GM12878 (cell line): Measurements from ENCODE around the gene ADGRD1. TPM values are rescaled to one million over a fixed set of nuclear protein-coding genes. Genes with fewer than 3 reads are reported as not detected.
A peak's percentile ranks its signal among the peaks of the same experiment; 100 is the strongest.

Source experiments
- ATAC-seq: fragments of 200-7000 bp; cut with Tn5 transposase; 3 replicates; pipeline ENCODE4 v1.9.1; 2020; ENCODE audit warnings: mild to moderate bottlenecking, moderate library complexity
- BruUV-seq: library from RNA; stranded (reverse); fragments of 400-500 nt; replicated peaks from 2 replicates; lab custom pipeline; 2021; lab: Mats Ljungman, UMichigan
- CTCF ChIA-PET: fragments of 300-600 bp; sonication (Branson Sonifier 250); formaldehyde crosslinking; extraction: SDS; loops from one replicate; lab custom pipeline; 2021; ENCODE audit warnings: inconsistent platforms; lab: Yijun Ruan, JAX
- POLR2A ChIA-PET: fragments of 350-600 bp; formaldehyde crosslinking; extraction: SDS; loops from one replicate; lab custom pipeline; 2021; ENCODE audit warnings: inconsistent platforms; lab: Charles Lee
- RAD21 ChIA-PET: fragments of 300-600 bp; sonication (Branson Sonifier 250); formaldehyde crosslinking; loops from one replicate; lab custom pipeline; 2023; ENCODE audit warnings: antibody characterized with exemption; ENCODE audit not compliant: unreplicated experiment; lab: Charles Lee
- SMC1A ChIA-PET: fragments of 300-600 bp; sonication (Branson Sonifier 250); formaldehyde crosslinking; loops from one replicate; lab custom pipeline; 2023; ENCODE audit not compliant: unreplicated experiment, uncharacterized antibody; lab: Charles Lee
- DNase-seq: peaks from one replicate; pipeline ENCODE4 v3.0.0-alpha.2; 2011; ENCODE audit warnings: low read depth, low spot score
- FAIRE-seq: peaks from 3 replicates; lab custom pipeline; 2011; peaks lifted over from hg19 to GRCh38; lab: Jason Lieb, UNC
- H2AFZ ChIP-seq: 2 replicates; pipeline ENCODE4 v1.6.0; 2011; ENCODE audit warnings: low read depth, low read length, control low read depth; ENCODE audit not compliant: control insufficient read depth
- H3K27ac ChIP-seq: 2 replicates; pipeline ENCODE4 v1.5.1; 2011; ENCODE audit warnings: control low read depth; ENCODE audit not compliant: control insufficient read depth, insufficient read depth
- H3K27me3 ChIP-seq, 2 experiments: replicated peaks in 1 of 2; 2 replicates each; pipeline versions ENCODE4 v1.6.0 to v1.6.1; 2011; ENCODE audit warnings: low read length in 1 of 2; ENCODE audit not compliant: control insufficient read depth in 2 of 2, insufficient read depth in 2 of 2
- H3K36me3 ChIP-seq, 2 experiments: 2 replicates each; pipeline ENCODE4 v1.5.1; 2011; ENCODE audit warnings: low read length in 1 of 2; ENCODE audit not compliant: control insufficient read depth in 2 of 2, insufficient read depth in 2 of 2
- H3K4me1 ChIP-seq: 2 replicates; pipeline ENCODE4 v1.6.1; 2011; ENCODE audit warnings: mild to moderate bottlenecking, low read length, moderate library complexity, mixed read lengths; ENCODE audit not compliant: control insufficient read depth, insufficient read depth
- H3K4me2 ChIP-seq: 2 replicates; pipeline ENCODE4 v1.6.0; 2011; ENCODE audit warnings: control low read depth; ENCODE audit not compliant: control insufficient read depth, insufficient read depth
- H3K4me3 ChIP-seq: fragments of 200-600 bp; sonication (generic); 2 replicates; pipeline ENCODE4 v1.5.1; 2016
- H3K79me2 ChIP-seq: 2 replicates; pipeline ENCODE4 v1.6.0; 2011; ENCODE audit warnings: low read length; ENCODE audit not compliant: control insufficient read depth, insufficient read depth
- H3K9ac ChIP-seq: 2 replicates; pipeline ENCODE4 v1.8.0; 2011; ENCODE audit warnings: low read length, control low read depth, mixed read lengths; ENCODE audit not compliant: control insufficient read depth, insufficient read depth
- H3K9me3 ChIP-seq: replicated peaks from 3 replicates; pipeline ENCODE4 v1.5.1; 2011; ENCODE audit warnings: mild to moderate bottlenecking, low read length; ENCODE audit not compliant: control insufficient read depth, insufficient read depth
- H4K20me1 ChIP-seq: 2 replicates; pipeline ENCODE4 v1.6.0; 2011; ENCODE audit not compliant: control insufficient read depth, insufficient read depth
- BMI1 ChIP-seq: fragments of 450-650 bp; IDR thresholded peaks from 2 replicates; pipeline ENCODE4 v1.6.1; 2016; ENCODE audit warnings: mild to moderate bottlenecking, moderate library complexity, borderline replicate concordance
- BRCA1 ChIP-seq: IDR thresholded peaks from 2 replicates; pipeline ENCODE4 v1.6.1; 2011; ENCODE audit warnings: low read depth, low read length, improper control_type of control experiment
- CBFB ChIP-seq: IDR thresholded peaks from 2 replicates; pipeline ENCODE4 v1.6.1; 2016; ENCODE audit warnings: antibody characterized with exemption, low read depth
- ETV6 ChIP-seq, 2 experiments: fragments of 450-650 bp in 1 of 2; IDR thresholded peaks in 1 of 2; conservative IDR thresholded peaks in 1 of 2; 2 replicates each; pipeline ENCODE4 v1.6.1; 2014; ENCODE audit warnings: antibody characterized with exemption in 1 of 2, borderline replicate concordance in 1 of 2, low read depth in 1 of 2, mild to moderate bottlenecking in 1 of 2, moderate library complexity in 1 of 2
- FOXM1 ChIP-seq: IDR thresholded peaks from 2 replicates; pipeline ENCODE4 v1.6.1; 2012; ENCODE audit warnings: low read depth, mild to moderate bottlenecking, inconsistent platforms, low read length, moderate library complexity
- JUNB ChIP-seq: IDR thresholded peaks from 2 replicates; pipeline ENCODE4 v1.6.1; 2016; ENCODE audit warnings: antibody characterized with exemption, mild to moderate bottlenecking
- JUND ChIP-seq: IDR thresholded peaks from 2 replicates; pipeline ENCODE4 v1.6.1; 2012; ENCODE audit warnings: low read depth, mild to moderate bottlenecking, low read length, improper control_type of control experiment, moderate library complexity
- KLF5 ChIP-seq: fragments of 450-650 bp; IDR thresholded peaks from 2 replicates; pipeline ENCODE4 v1.6.1; 2014; ENCODE audit warnings: mild to moderate bottlenecking; ENCODE audit not compliant: partially characterized antibody
- NBN ChIP-seq: fragments of 450-650 bp; IDR thresholded peaks from 2 replicates; pipeline ENCODE4 v1.6.1; 2016
- NFYB ChIP-seq: IDR thresholded peaks from 2 replicates; pipeline ENCODE4 v1.6.1; 2011; ENCODE audit warnings: low read depth, mild to moderate bottlenecking, low read length, improper control_type of control experiment, moderate library complexity; ENCODE audit not compliant: insufficient read depth
- PKNOX1 ChIP-seq: fragments of 450-650 bp; IDR thresholded peaks from 2 replicates; pipeline ENCODE4 v1.6.1; 2016; ENCODE audit warnings: mild to moderate bottlenecking
- RBBP5 ChIP-seq: fragments of 200-600 bp; sonication (generic); conservative IDR thresholded peaks from 2 replicates; pipeline ENCODE4 v1.6.1; 2016
- SMAD1 ChIP-seq: fragments of 450-650 bp; IDR thresholded peaks from 2 replicates; pipeline ENCODE4 v1.6.1; 2018; ENCODE audit warnings: mild to moderate bottlenecking, low read depth; ENCODE audit not compliant: partially characterized antibody
- TCF12 ChIP-seq: IDR thresholded peaks from 2 replicates; pipeline ENCODE4 v1.6.1; 2011; ENCODE audit warnings: low read depth, mild to moderate bottlenecking, low read length
- YY1 ChIP-seq: IDR thresholded peaks from 2 replicates; pipeline ENCODE4 v1.6.1; 2011; ENCODE audit warnings: low read depth, mild to moderate bottlenecking, low read length
- ZNF622 ChIP-seq: fragments of 450-650 bp; IDR thresholded peaks from 2 replicates; pipeline ENCODE4 v1.6.1; 2017; ENCODE audit warnings: mild to moderate bottlenecking, inconsistent platforms
- WGBS: methylation state at CpG from one replicate; pipeline ENCODE4 v1.1.6; 2016; ENCODE audit warnings: low lambda C conversion rate; ENCODE audit not compliant: insufficient replicate concordance, insufficient coverage; ENCODE audit errors: missing lambda C conversion rate; 5-methylcytosine and 5-hydroxymethylcytosine counted together
- in situ Hi-C: fragments of 300-500 bp; cut with MboI; formaldehyde crosslinking; loops from 9 replicates; pipeline ENCODE4 v1.14.3; 2018; ENCODE audit warnings: mixed read lengths
- intact Hi-C: fragments of 100-400 bp; cut with micrococcal nuclease; formaldehyde crosslinking; loops from one replicate; pipeline ENCODE4 v1.14.2; 2022; ENCODE audit not compliant: unreplicated experiment
- polyA plus RNA-seq, 11 experiments: library from polyadenylated mRNA; depleted of rRNA in 4 of 11; unstranded in 6 of 11; stranded (reverse) in 5 of 11; fragments of >200 nt; fragmentation: Nextera tagmentation in 4 of 11; fragmentation: Illumina TruSeq in 1 of 11; extraction: Ambion mirVana in 4 of 11; extraction: Trizol in 1 of 11; gene quantifications; 1 replicate in 1 of 11; 2 replicates in 10 of 11; pipeline versions ENCODE4 v1.2.1 to v1.2.3, GENCODE V29; 2011 to 2016; ENCODE audit warnings: inconsistent platforms in 2 of 11, missing spikeins in 2 of 11, low read depth in 1 of 11
- total RNA-seq, 4 experiments: library from RNA; depleted of rRNA in 3 of 4; stranded (reverse); fragments of >200 nt in 3 of 4; fragmentation: Illumina TruSeq in 1 of 4; extraction: Trizol in 1 of 4; gene quantifications; 2 replicates each; pipeline versions ENCODE4 v1.2.1 to v1.2.3, GENCODE V29; 2013 to 2021
- TF ChIP-seq, protein P1 (sequence below): fragments of 450-650 bp; formaldehyde crosslinking; IDR thresholded peaks from 2 replicates; pipeline ENCODE4 v1.4.0; 2022; ENCODE audit warnings: mild to moderate bottlenecking, moderate library complexity
- TF ChIP-seq, protein P2 (sequence below): IDR thresholded peaks from 2 replicates; pipeline ENCODE4 v1.6.1; 2012; ENCODE audit warnings: mild to moderate bottlenecking, low read depth, low read length

ADGRD1 gene
- total and polyA plus RNA-seq, 10 of the 15 experiments (the other 5 are each of a cell fraction or from before 2014, with no cell fraction given), result 0.15 to 12.7 (median 1.2) TPM

GRCh38 chr12:131101006-131101405 lies 147.3 kb downstream of the ADGRD1 start:
- H3K27me3 ChIP-seq, result no peaks in the 10 kb centered on the region
- CTCF ChIA-PET, result interaction anchor here (1.3 to 2.4 kb wide), 2 partner anchors 8 to 32 kb away, joined by 9 to 18 read pairs; no protein-coding TSS in a partner anchor
- FAIRE-seq, result no peak
- TF ChIP-seq NFYB (no peak), ZNF622 (no peak), JUNB (no peak), BMI1 (no peak), ETV6 (conservative IDR thresholded peaks at IDR 0.05 in 1 of 2, IDR thresholded peaks at IDR 0.05 in 1 of 2; ENCODE audit: borderline replicate concordance in 1 of 2, low read depth in 1 of 2) (no peak), YY1 (no peak), PKNOX1 (no peak), JUND (no peak), NBN (no peak), TCF12 (no peak), FOXM1 (no peak), SMAD1 (no peak), CBFB (no peak), KLF5 (no peak), BRCA1 (no peak), RBBP5 (no peak)
- TF ChIP-seq, protein P1, sequence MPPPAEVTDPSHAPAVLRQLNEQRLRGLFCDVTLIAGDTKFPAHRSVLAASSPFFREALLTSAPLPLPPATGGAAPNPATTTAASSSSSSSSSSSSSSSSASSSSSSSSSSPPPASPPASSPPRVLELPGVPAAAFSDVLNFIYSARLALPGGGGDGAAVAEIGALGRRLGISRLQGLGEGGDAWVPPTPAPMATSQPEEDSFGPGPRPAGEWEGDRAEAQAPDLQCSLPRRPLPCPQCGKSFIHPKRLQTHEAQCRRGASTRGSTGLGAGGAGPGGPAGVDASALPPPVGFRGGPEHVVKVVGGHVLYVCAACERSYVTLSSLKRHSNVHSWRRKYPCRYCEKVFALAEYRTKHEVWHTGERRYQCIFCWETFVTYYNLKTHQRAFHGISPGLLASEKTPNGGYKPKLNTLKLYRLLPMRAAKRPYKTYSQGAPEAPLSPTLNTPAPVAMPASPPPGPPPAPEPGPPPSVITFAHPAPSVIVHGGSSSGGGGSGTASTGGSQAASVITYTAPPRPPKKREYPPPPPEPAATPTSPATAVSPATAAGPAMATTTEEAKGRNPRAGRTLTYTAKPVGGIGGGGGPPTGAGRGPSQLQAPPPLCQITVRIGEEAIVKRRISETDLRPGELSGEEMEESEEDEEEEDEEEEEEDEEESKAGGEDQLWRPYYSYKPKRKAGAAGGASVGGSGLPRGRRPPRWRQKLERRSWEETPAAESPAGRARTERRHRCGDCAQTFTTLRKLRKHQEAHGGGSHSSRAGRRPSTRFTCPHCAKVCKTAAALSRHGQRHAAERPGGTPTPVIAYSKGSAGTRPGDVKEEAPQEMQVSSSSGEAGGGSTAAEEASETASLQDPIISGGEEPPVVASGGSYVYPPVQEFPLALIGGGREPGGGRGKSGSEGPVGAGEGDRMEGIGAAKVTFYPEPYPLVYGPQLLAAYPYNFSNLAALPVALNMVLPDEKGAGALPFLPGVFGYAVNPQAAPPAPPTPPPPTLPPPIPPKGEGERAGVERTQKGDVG, result no peak
- TF ChIP-seq, protein P2, sequence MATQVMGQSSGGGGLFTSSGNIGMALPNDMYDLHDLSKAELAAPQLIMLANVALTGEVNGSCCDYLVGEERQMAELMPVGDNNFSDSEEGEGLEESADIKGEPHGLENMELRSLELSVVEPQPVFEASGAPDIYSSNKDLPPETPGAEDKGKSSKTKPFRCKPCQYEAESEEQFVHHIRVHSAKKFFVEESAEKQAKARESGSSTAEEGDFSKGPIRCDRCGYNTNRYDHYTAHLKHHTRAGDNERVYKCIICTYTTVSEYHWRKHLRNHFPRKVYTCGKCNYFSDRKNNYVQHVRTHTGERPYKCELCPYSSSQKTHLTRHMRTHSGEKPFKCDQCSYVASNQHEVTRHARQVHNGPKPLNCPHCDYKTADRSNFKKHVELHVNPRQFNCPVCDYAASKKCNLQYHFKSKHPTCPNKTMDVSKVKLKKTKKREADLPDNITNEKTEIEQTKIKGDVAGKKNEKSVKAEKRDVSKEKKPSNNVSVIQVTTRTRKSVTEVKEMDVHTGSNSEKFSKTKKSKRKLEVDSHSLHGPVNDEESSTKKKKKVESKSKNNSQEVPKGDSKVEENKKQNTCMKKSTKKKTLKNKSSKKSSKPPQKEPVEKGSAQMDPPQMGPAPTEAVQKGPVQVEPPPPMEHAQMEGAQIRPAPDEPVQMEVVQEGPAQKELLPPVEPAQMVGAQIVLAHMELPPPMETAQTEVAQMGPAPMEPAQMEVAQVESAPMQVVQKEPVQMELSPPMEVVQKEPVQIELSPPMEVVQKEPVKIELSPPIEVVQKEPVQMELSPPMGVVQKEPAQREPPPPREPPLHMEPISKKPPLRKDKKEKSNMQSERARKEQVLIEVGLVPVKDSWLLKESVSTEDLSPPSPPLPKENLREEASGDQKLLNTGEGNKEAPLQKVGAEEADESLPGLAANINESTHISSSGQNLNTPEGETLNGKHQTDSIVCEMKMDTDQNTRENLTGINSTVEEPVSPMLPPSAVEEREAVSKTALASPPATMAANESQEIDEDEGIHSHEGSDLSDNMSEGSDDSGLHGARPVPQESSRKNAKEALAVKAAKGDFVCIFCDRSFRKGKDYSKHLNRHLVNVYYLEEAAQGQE, result no peak

More at GRCh38 chr12:131101006-131101405, 147.3 kb downstream of the ADGRD1 start:
- no peak overlapping the region for H2AFZ ChIP-seq
- intact Hi-C loops (loop anchor here (5.0 kb wide), 1 partner anchor 184 kb away; no protein-coding TSS in a partner anchor), in situ Hi-C loops (loop anchor here (10.0 kb wide), 1 partner anchor 724 kb away; the partner anchor contains the start of gene MMP17)
- POLR2A ChIA-PET, result interaction anchor here (1.5 kb wide), 1 partner anchor 8 kb away, joined by 9 read pairs; no protein-coding TSS in a partner anchor
- SMC1A ChIA-PET, result interaction anchor here (1.3 to 6.4 kb wide), 5 partner anchors 8 to 230 kb away, joined by 3 to 65 read pairs (median 5); no protein-coding TSS in a partner anchor
- RAD21 ChIA-PET, result interaction anchor here (1.3 to 2.1 kb wide), 3 partner anchors 8 to 117 kb away, joined by 3 to 11 read pairs (median 8); no protein-coding TSS in a partner anchor
- whole genome bisulfite sequencing, result 88% methylated on average over 4 of the region's 4 CpGs
- ATAC-seq, result no peak
- H3K9me3 ChIP-seq, result no peaks in the 10 kb centered on the region; the same call in 2 of the 3 replicates
- no peaks in the 10 kb centered on the region for H4K20me1 ChIP-seq
- no peak overlapping the region for H3K4me3 ChIP-seq
- H3K36me3 ChIP-seq, result no peaks in the 10 kb centered on the region
- no peaks in the 10 kb centered on the region; the same call in 1 of the 2 replicates for H3K79me2 ChIP-seq
- H3K4me2 ChIP-seq, result no peak overlapping the region
- BruUV-seq, result no TSS peak
- peaks cover 44% of the 10 kb centered on the region for H3K4me1 ChIP-seq
- H3K27ac ChIP-seq, result peak overlapping the region; percentile 86
- H3K9ac ChIP-seq, result no peak overlapping the region
- DNase-seq, result no peak
